Mesendoderm (in vitro differentiated cells): ENCODE measurements around the gene CASP5.

Source experiments
- DNase-seq: peaks from one replicate; pipeline ENCODE4 v3.0.0; 2013
- H2AK5ac ChIP-seq: 2 replicates; pipeline ENCODE4 v1.6.1; 2013; ENCODE audit warnings: low read length, inconsistent platforms
- H2BK120ac ChIP-seq: 2 replicates; pipeline ENCODE4 v1.6.1; 2013; ENCODE audit warnings: low read depth, mild to moderate bottlenecking, low read length, moderate library complexity, mixed read lengths
- H2BK15ac ChIP-seq: replicated peaks from 2 replicates; pipeline ENCODE4 v1.6.1; 2013; ENCODE audit warnings: low read depth, mild to moderate bottlenecking, moderate library complexity
- H2BK5ac ChIP-seq: 2 replicates; pipeline ENCODE4 v1.6.1; 2013; ENCODE audit warnings: low read length, inconsistent platforms
- H3K18ac ChIP-seq: 2 replicates; pipeline ENCODE4 v1.6.1; 2013; ENCODE audit warnings: mild to moderate bottlenecking, low read length, mixed read lengths
- H3K23ac ChIP-seq: one replicate; pipeline ENCODE4 v1.6.1; 2013; ENCODE audit warnings: low read length
- H3K27ac ChIP-seq: 2 replicates; pipeline ENCODE4 v1.5.1; 2013; ENCODE audit warnings: low read depth, mild to moderate bottlenecking, inconsistent platforms, low read length, moderate library complexity
- H3K27me3 ChIP-seq: 2 replicates; pipeline ENCODE4 v1.6.1; 2013; ENCODE audit warnings: low read length, control low read depth, mild to moderate bottlenecking, inconsistent platforms; ENCODE audit not compliant: insufficient read depth, poor library complexity
- H3K36me3 ChIP-seq: 2 replicates; pipeline ENCODE4 v1.6.1; 2013; ENCODE audit warnings: low read length, inconsistent platforms; ENCODE audit not compliant: control insufficient read depth, insufficient read depth
- H3K4ac ChIP-seq: one replicate; pipeline ENCODE4 v1.6.1; 2013; ENCODE audit warnings: low read depth, mild to moderate bottlenecking, low read length, moderate library complexity
- H3K4me1 ChIP-seq: 2 replicates; pipeline ENCODE4 v1.6.1; 2013; ENCODE audit warnings: low read depth, low read length, inconsistent platforms; ENCODE audit not compliant: control insufficient read depth
- H3K4me2 ChIP-seq: 2 replicates; pipeline ENCODE4 v1.6.1; 2013; ENCODE audit warnings: low read length
- H3K4me3 ChIP-seq: 2 replicates; pipeline ENCODE4 v1.5.1; 2013; ENCODE audit warnings: mild to moderate bottlenecking, low read length
- H3K56ac ChIP-seq: one replicate; pipeline ENCODE4 v1.6.1; 2013; ENCODE audit warnings: low read length
- H3K79me1 ChIP-seq: 2 replicates; pipeline ENCODE4 v1.6.1; 2013; ENCODE audit warnings: low read length, inconsistent platforms
- H3K79me2 ChIP-seq: 2 replicates; pipeline ENCODE4 v1.6.1; 2013; ENCODE audit warnings: mild to moderate bottlenecking, low read length; ENCODE audit not compliant: control insufficient read depth, insufficient read depth
- H3K9ac ChIP-seq: 2 replicates; pipeline ENCODE4 v1.6.1; 2013; ENCODE audit warnings: low read length, inconsistent platforms
- H4K5ac ChIP-seq: one replicate; pipeline ENCODE4 v1.6.1; 2013; ENCODE audit warnings: low read length
- H4K8ac ChIP-seq: one replicate; pipeline ENCODE4 v1.6.1; 2013; ENCODE audit warnings: low read depth, mild to moderate bottlenecking, control low read depth, low read length, moderate library complexity
- WGBS: extraction: QIAGEN DNeasy Blood & Tissue Kit; methylation state at CpG from one replicate; pipeline ENCODE4 v1.1.7; 2013; ENCODE audit warnings: low lambda C conversion rate, missing lambda C conversion rate; ENCODE audit not compliant: insufficient coverage; ENCODE audit errors: extremely low coverage; 5-methylcytosine and 5-hydroxymethylcytosine counted together

CASP5 gene

DNA sequence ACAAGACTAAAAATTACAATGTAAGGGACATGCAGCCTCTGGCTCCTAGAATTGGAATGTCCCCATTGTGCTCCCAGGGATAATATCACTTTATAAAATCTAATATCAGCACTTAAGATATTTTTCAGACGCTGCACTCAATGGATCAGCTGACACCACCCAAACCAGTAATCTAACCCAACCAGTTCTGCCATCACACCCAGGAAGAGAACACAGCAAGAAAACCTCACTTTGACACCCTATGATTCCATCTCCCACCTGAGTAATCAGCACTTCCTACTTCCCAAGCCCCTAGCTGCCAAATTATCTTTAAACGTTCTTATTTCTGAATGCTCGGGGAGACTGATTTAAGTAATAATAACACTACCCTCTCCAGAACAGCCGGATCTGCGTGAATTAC, 57.2 kb downstream of the CASP5 start:
- no peak overlapping the region for H2BK120ac ChIP-seq
- no peak overlapping the region for H3K4ac ChIP-seq
- H3K4me1 ChIP-seq: no peaks in the 10 kb centered on the region
- no peak overlapping the region for H3K56ac ChIP-seq
- H3K79me1 ChIP-seq: no peaks in the 10 kb centered on the region
- H3K18ac ChIP-seq: no peak overlapping the region
- no peak overlapping the region for H3K23ac ChIP-seq
- no peaks in the 10 kb centered on the region for H3K36me3 ChIP-seq
- no peak overlapping the region for H4K5ac ChIP-seq
- no peak overlapping the region for H3K4me3 ChIP-seq
- no peak overlapping the region for H2BK5ac ChIP-seq
- no peak overlapping the region for H4K8ac ChIP-seq
- no peak overlapping the region for H2BK15ac ChIP-seq
- H3K27me3 ChIP-seq: no peaks in the 10 kb centered on the region
- WGBS: no CpG with 5 or more reads among the region's 5 CpGs
- no peak overlapping the region for H3K9ac ChIP-seq
- no peak overlapping the region for H3K27ac ChIP-seq
- H3K79me2 ChIP-seq: no peaks in the 10 kb centered on the region
- H2AK5ac ChIP-seq: no peak overlapping the region
- H3K4me2 ChIP-seq: no peak overlapping the region
- no peak for DNase-seq

DNA sequence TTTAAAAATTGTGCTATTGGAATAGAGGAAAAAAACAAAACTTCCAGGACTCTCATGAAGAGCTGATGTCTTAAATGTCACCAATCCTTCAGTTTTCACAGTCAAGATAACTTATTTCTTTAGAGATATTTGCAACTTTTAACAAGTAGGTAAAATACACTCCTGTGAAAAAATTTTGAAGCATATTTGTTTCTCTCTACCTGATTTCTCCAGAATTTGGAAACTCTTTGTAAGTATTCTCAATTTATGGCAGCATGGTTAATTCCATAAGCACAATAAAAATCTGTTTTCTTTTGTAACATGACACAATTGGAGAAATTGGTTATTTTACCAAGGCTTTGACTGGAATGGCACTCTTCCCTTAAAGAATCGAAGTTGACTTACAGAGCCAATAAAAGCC, 58.7 kb downstream of the CASP5 start:
- H3K4me3 ChIP-seq: no peak overlapping the region
- no peak overlapping the region for H2BK5ac ChIP-seq
- H3K23ac ChIP-seq: no peak overlapping the region
- H3K27me3 ChIP-seq: no peaks in the 10 kb centered on the region
- no peaks in the 10 kb centered on the region for H3K79me1 ChIP-seq
- no peak overlapping the region for H2BK120ac ChIP-seq
- no peak overlapping the region for H3K18ac ChIP-seq
- H3K27ac ChIP-seq: no peak overlapping the region
- H3K4me1 ChIP-seq: no peaks in the 10 kb centered on the region
- peak; percentile 13 for DNase-seq
- H2AK5ac ChIP-seq: no peak overlapping the region
- WGBS: no CpG with 5 or more reads among the region's 1 CpG
- H4K5ac ChIP-seq: no peak overlapping the region
- H3K79me2 ChIP-seq: no peaks in the 10 kb centered on the region
- H3K56ac ChIP-seq: no peak overlapping the region
- no peak overlapping the region for H4K8ac ChIP-seq
- H3K4ac ChIP-seq: no peak overlapping the region
- no peak overlapping the region for H3K4me2 ChIP-seq
- H3K36me3 ChIP-seq: no peaks in the 10 kb centered on the region
- H2BK15ac ChIP-seq: no peak overlapping the region
- no peak overlapping the region for H3K9ac ChIP-seq

DNA sequence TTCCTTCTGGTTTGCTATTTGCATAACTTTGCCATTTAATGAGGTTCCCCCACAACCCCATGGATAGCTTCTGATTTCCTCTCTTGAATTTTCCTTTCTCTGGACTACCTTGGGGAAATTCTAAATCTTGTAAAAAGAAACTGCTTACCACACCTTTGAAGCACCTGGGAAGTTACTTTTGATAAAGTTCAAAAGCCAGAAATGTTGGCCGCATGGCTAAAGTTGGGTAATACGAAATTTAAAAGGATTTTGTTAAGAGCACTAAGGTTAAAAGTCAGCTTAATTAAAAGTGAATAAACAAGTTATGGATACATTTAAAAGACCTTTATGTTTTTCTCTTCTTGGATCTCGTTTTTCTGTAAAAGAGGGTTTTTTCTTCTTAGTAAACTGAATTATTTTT, 60.1 kb downstream of the CASP5 start:
- no peak overlapping the region for H2BK15ac ChIP-seq
- no peaks in the 10 kb centered on the region for H3K79me1 ChIP-seq
- no peak overlapping the region for H3K4ac ChIP-seq
- H3K79me2 ChIP-seq: no peaks in the 10 kb centered on the region
- H3K36me3 ChIP-seq: no peaks in the 10 kb centered on the region
- no peak overlapping the region for H3K4me2 ChIP-seq
- H2BK5ac ChIP-seq: no peak overlapping the region
- no peak overlapping the region for H4K8ac ChIP-seq
- no peak overlapping the region for H4K5ac ChIP-seq
- no peak overlapping the region for H3K18ac ChIP-seq
- H2BK120ac ChIP-seq: no peak overlapping the region
- H3K27ac ChIP-seq: no peak overlapping the region
- no peak overlapping the region for H3K23ac ChIP-seq
- no peaks in the 10 kb centered on the region for H3K4me1 ChIP-seq
- WGBS: 100% methylated on average over 2 of the region's 3 CpGs
- H3K4me3 ChIP-seq: no peak overlapping the region
- DNase-seq: no peak
- H3K56ac ChIP-seq: no peak overlapping the region
- H3K9ac ChIP-seq: no peak overlapping the region
- H3K27me3 ChIP-seq: no peaks in the 10 kb centered on the region
- H2AK5ac ChIP-seq: no peak overlapping the region

DNA sequence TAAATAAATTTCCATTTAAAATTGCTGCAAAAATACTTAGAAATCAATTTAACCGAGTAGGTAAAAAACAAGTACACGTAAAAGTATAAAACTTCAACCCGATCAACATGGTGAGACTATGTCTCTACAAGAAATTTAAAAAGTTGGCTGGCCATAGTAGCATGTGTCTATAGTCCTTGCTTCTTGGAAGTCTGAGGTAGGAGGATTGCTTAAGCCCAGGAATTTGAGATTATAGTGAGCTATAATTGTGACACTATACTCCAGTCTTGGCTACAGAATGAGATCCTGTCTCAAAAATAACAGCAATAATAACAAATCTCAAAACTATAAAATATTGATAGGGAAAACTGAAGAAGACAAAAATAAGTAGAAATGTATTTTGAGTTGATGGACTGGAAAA, 65.7 kb downstream of the CASP5 start:
- H3K27ac ChIP-seq: no peak overlapping the region
- no peaks in the 10 kb centered on the region for H3K79me1 ChIP-seq
- no peaks in the 10 kb centered on the region for H3K4me1 ChIP-seq
- H3K9ac ChIP-seq: no peak overlapping the region
- no peak overlapping the region for H2BK5ac ChIP-seq
- H3K79me2 ChIP-seq: no peaks in the 10 kb centered on the region
- H4K5ac ChIP-seq: no peak overlapping the region
- H2BK120ac ChIP-seq: no peak overlapping the region
- H3K36me3 ChIP-seq: no peaks in the 10 kb centered on the region
- no peak overlapping the region for H3K4me3 ChIP-seq
- no peak overlapping the region for H3K56ac ChIP-seq
- no peaks in the 10 kb centered on the region for H3K27me3 ChIP-seq
- 100% methylated on average over 2 of the region's 3 CpGs for WGBS
- H3K18ac ChIP-seq: no peak overlapping the region
- no peak overlapping the region for H2BK15ac ChIP-seq
- no peak overlapping the region for H3K23ac ChIP-seq
- DNase-seq: no peak
- no peak overlapping the region for H4K8ac ChIP-seq
- H3K4me2 ChIP-seq: no peak overlapping the region
- no peak overlapping the region for H3K4ac ChIP-seq
- H2AK5ac ChIP-seq: no peak overlapping the region

DNA sequence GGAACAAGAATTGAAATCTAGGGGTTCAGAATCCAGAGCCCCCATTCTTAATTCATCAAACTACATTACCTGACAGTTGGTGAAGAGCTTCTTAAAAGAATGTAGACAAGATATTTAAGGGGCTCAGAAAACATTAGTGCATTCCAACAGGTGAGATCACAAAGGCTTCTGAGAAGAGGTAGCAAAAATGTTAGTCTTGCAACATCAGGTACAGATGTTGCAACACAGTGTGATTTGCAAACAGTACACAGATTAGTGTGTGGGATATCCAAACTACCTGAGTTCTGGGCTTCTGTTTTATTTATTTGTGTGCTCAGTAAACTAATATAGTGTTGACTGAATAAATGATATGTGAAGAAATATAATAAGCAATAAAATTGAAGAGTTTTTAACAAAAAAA, 66.4 kb downstream of the CASP5 start:
- Histone ChIP-seq H3K9ac (no peak overlapping the region), H3K4me3 (no peak overlapping the region), H4K8ac (no peak overlapping the region), H2AK5ac (no peak overlapping the region), H3K4ac (no peak overlapping the region), H2BK120ac (no peak overlapping the region), H3K27ac (no peak overlapping the region), H3K56ac (no peak overlapping the region), H3K79me1 (no peaks in the 10 kb centered on the region), H3K23ac (no peak overlapping the region), H3K79me2 (no peaks in the 10 kb centered on the region), H3K18ac (no peak overlapping the region), H2BK15ac (no peak overlapping the region), H3K36me3 (no peaks in the 10 kb centered on the region), H4K5ac (no peak overlapping the region), H3K4me1 (no peaks in the 10 kb centered on the region), H3K4me2 (no peak overlapping the region), H3K27me3 (no peaks in the 10 kb centered on the region), H2BK5ac (no peak overlapping the region)
- DNase-seq: peak; percentile 72

DNA sequence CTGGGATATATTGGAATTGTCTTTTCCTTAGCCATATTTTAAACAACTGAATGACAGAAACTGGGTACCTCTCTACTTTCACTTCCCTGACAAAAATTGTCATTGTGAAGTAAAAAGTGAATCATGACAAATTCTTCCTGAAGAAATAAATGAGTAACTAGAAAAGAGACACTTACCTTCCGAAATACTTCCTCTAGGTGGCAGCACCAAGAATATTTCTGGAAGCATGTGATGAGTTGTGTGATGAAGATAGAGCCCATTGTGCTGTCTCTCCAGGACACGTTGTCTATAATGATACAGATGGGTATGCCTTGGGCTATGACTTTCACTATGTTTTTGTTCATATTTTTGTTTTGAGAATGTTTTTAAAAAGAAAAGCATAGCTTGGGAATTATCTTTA, 76.1 kb downstream of the CASP5 start:
- Histone ChIP-seq H2AK5ac (no peak overlapping the region), H3K4ac (no peak overlapping the region), H3K27me3 (no peaks in the 10 kb centered on the region), H2BK120ac (no peak overlapping the region), H3K56ac (no peak overlapping the region), H3K4me3 (no peak overlapping the region), H3K36me3 (no peaks in the 10 kb centered on the region), H4K5ac (no peak overlapping the region), H2BK15ac (no peak overlapping the region), H4K8ac (no peak overlapping the region), H3K18ac (no peak overlapping the region), H2BK5ac (no peak overlapping the region), H3K27ac (no peak overlapping the region), H3K23ac (no peak overlapping the region), H3K4me1 (no peaks in the 10 kb centered on the region), H3K9ac (no peak overlapping the region), H3K79me1 (no peaks in the 10 kb centered on the region), H3K4me2 (no peak overlapping the region), H3K79me2 (no peaks in the 10 kb centered on the region)
- no CpG with 5 or more reads among the region's 2 CpGs for WGBS
- DNase-seq: peak; percentile 66
